Naive thymus-derived CD4-positive, alpha-beta T cell (primary cell): Measurements from ENCODE around the gene ADNP2. TPM values are rescaled to one million over a fixed set of nuclear protein-coding genes. Genes with fewer than 3 reads are reported as not detected.

Source experiments
- ATAC-seq: fragments of 150-1000 bp; cut with Tn5 transposase; 2 replicates; pipeline ENCODE4 v1.10.0; 2021; ENCODE audit warnings: mild to moderate bottlenecking, moderate library complexity
- CTCF ChIA-PET: fragments of 350-600 bp; sonication (Branson Sonifier 250); formaldehyde crosslinking; loops from one replicate; lab custom pipeline; 2021; ENCODE audit warnings: antibody characterized with exemption; lab: Charles Lee
- POLR2A ChIA-PET: fragments of 350-600 bp; sonication (Branson Sonifier 250); formaldehyde crosslinking; loops from one replicate; lab custom pipeline; 2021; ENCODE audit warnings: antibody characterized with exemption, inconsistent platforms; lab: Charles Lee
- DNase-seq, 9 donors: peaks; one replicate each; pipeline versions ENCODE4 v3.0.0 to v3.0.0-alpha.2; 2020 to 2022; ENCODE audit warnings: mixed read lengths in 1 of 9
- H3K27ac ChIP-seq: one replicate; pipeline ENCODE4 v1.7.0; 2013; ENCODE audit warnings: mild to moderate bottlenecking, low read depth, low read length, moderate library complexity
- H3K27me3 ChIP-seq, 2 donors: one replicate each; pipeline ENCODE4 v1.7.0; 2013; ENCODE audit warnings: low read length in 2 of 2, mild to moderate bottlenecking in 2 of 2, moderate library complexity in 2 of 2; ENCODE audit not compliant: control insufficient read depth in 2 of 2, insufficient read depth in 2 of 2
- H3K36me3 ChIP-seq, 3 experiments: 1 replicate in 2 of 3; 2 replicates in 1 of 3; pipeline ENCODE4 v1.7.0; 2013; ENCODE audit warnings: low read length in 3 of 3, mild to moderate bottlenecking in 3 of 3, moderate library complexity in 1 of 3; ENCODE audit not compliant: insufficient read depth in 3 of 3, control insufficient read depth in 2 of 3
- H3K4me1 ChIP-seq, 2 donors: one replicate each; pipeline ENCODE4 v1.7.0; 2013; ENCODE audit warnings: low read length in 2 of 2, mild to moderate bottlenecking in 2 of 2, moderate library complexity in 1 of 2; ENCODE audit not compliant: control insufficient read depth in 2 of 2, insufficient read depth in 2 of 2
- H3K4me3 ChIP-seq: 2 replicates; pipeline ENCODE4 v1.7.0; 2013; ENCODE audit warnings: mild to moderate bottlenecking, low read length
- H3K9me3 ChIP-seq, 3 experiments: 1 replicate in 2 of 3; 2 replicates in 1 of 3; pipeline ENCODE4 v1.7.0; 2013; ENCODE audit warnings: low read length in 3 of 3; ENCODE audit not compliant: control insufficient read depth in 2 of 3
- H3K27ac Mint-ChIP-seq, 9 donors: one replicate each; pipeline ENCODE4 v1.8.0; 2020 to 2022; ENCODE audit warnings: mixed read lengths in 9 of 9, mild to moderate bottlenecking in 8 of 9, moderate library complexity in 5 of 9, inconsistent platforms in 2 of 9
- H3K27me3 Mint-ChIP-seq, 5 donors: one replicate each; pipeline ENCODE4 v1.8.0; 2021 to 2022; ENCODE audit warnings: mixed read lengths in 5 of 5, mild to moderate bottlenecking in 1 of 5
- H3K36me3 Mint-ChIP-seq, 5 donors: one replicate each; pipeline ENCODE4 v1.8.0; 2020 to 2022; ENCODE audit warnings: mixed read lengths in 5 of 5, mild to moderate bottlenecking in 3 of 5, inconsistent platforms in 1 of 5
- H3K4me1 Mint-ChIP-seq, 7 donors: one replicate each; pipeline ENCODE4 v1.8.0; 2020 to 2022; ENCODE audit warnings: mixed read lengths in 7 of 7, mild to moderate bottlenecking in 3 of 7, inconsistent platforms in 1 of 7
- H3K4me3 Mint-ChIP-seq, 10 donors: one replicate each; pipeline ENCODE4 v1.8.0; 2020 to 2022; ENCODE audit warnings: mild to moderate bottlenecking in 10 of 10, mixed read lengths in 10 of 10, moderate library complexity in 6 of 10, inconsistent platforms in 2 of 10
- H3K9me3 Mint-ChIP-seq, 11 donors: one replicate each; pipeline ENCODE4 v1.8.0; 2020 to 2022; ENCODE audit warnings: mixed read lengths in 11 of 11, mild to moderate bottlenecking in 4 of 11, inconsistent platforms in 1 of 11, moderate library complexity in 1 of 11
- intact Hi-C, 2 donors: fragments of 100-400 bp; cut with micrococcal nuclease; formaldehyde crosslinking; loops; one replicate each; pipeline ENCODE4 v1.15.1; 2023
- polyA plus RNA-seq, 2 donors: library from polyadenylated mRNA; unstranded; fragments of 300-500 nt; fragmentation: Illumina TruSeq; gene quantifications; one replicate each; pipeline ENCODE4 v1.2.3, GENCODE V29; 2021
- total RNA-seq, 6 experiments: library from RNA in 5 of 6; stranded (reverse) in 5 of 6; gene quantifications; 1 replicate in 5 of 6; 2 replicates in 1 of 6; pipeline ENCODE4 v1.2.3 and lab custom pipeline; 2021 to 2026

ADNP2 gene
- total and polyA plus RNA-seq, 7 experiments from 2014 or later: 10.3 to 41.4 (median 22.1) TPM

DNA sequence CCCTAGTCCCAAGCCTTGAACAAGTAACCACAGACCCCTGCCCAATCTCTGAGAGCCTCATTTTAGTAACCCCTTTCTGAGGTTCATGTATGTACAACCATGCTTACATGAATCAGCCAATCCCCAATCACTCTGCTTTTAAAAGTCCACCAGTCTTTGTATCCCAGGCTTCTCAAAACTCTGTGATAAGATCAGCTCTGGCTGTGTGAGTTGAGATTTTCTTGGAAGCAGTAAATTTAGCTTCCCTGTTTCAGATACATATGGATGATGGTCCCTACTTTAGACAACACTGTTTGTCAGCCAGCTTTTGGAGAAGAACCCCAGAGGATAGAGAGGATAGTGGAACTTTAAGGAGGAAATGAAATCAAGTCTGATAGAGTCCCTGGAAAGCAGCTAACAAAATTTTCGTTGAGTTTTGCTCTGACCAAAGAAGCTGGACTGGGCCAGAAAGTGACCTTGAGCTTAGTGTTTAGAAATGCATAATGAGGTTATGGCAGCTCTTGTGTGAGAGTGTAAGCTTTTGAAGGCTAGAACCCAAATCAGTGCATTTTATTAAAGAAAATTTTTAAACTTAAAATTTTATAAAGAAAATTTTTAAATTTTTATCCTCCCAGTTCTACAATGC, 3.7 kb downstream of the ADNP2 start:
- no peak overlapping the region for H3K4me3 ChIP-seq
- H3K9me3 ChIP-seq: no peaks in the 10 kb centered on the region
- ATAC-seq (no peak), DNase-seq (no peak)
- peaks cover 0 to 18% (median 15%) of the 10 kb centered on the region in 5 donors for H3K36me3 Mint-ChIP-seq
- H3K27me3 Mint-ChIP-seq: no peaks in the 10 kb centered on the region
- peaks cover 33 to 81% (median 65%) of the 10 kb centered on the region in 7 donors for H3K4me1 Mint-ChIP-seq
- ChIA-PET CTCF (no interaction called here), POLR2A (interaction anchor here (0.9 kb wide), 1 partner anchor 78 kb away, joined by 3 read pairs; the partner anchor contains the start of gene RBFA)
- peak overlapping the region in 1 of 10 donors; percentile 33 for H3K4me3 Mint-ChIP-seq
- no peaks in the 10 kb centered on the region for H3K36me3 ChIP-seq
- H3K9me3 Mint-ChIP-seq: peaks cover 0 to 1% (median 0%) of the 10 kb centered on the region in 11 donors
- H3K27ac Mint-ChIP-seq: peak overlapping the region in 1 of 9 donors; percentile 71
- intact Hi-C loops: no loop called here
- H3K27ac ChIP-seq: no peak overlapping the region
- H3K27me3 ChIP-seq: no peaks in the 10 kb centered on the region
- peaks cover 19 to 21% of the 10 kb centered on the region in 2 donors for H3K4me1 ChIP-seq

DNA sequence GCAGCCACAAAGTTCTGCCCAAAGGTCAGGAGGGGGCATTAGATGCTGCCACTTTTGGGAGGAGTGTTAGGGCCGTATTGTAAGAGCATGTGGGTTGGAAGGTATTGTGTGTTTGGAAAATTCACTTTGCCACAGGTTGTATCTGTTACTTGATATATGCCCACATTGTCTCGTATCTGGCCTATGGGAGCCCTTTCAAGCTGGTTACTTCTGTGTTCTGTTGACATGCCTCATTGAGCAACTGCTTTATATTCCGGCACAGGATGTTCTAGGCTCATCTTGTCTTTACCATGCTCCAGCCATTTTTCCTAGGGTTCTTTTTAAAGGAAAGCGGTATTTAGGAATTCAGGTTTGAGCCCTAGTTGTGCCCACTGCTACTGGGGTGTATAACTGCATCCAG, 6.0 kb downstream of the ADNP2 start:
- ATAC-seq: no peak
- no peak for DNase-seq
- intact Hi-C loops: no loop called here
- no peak overlapping the region for H3K4me3 ChIP-seq
- POLR2A ChIA-PET: no interaction called here
- no peaks in the 10 kb centered on the region for H3K27me3 ChIP-seq
- peaks cover 4 to 37% (median 29%) of the 10 kb centered on the region in 5 donors for H3K36me3 Mint-ChIP-seq
- H3K27ac Mint-ChIP-seq: no peak overlapping the region
- no peaks in the 10 kb centered on the region for H3K9me3 ChIP-seq
- peaks cover 33 to 72% (median 55%) of the 10 kb centered on the region in 7 donors for H3K4me1 Mint-ChIP-seq
- peak overlapping the region in 2 of 10 donors; percentile 1 to 37 for H3K4me3 Mint-ChIP-seq
- no peak overlapping the region for H3K27ac ChIP-seq
- H3K36me3 ChIP-seq: peaks cover 0 to 17% (median 0%) of the 10 kb centered on the region in 3 experiments
- peaks cover 0 to 1% (median 0%) of the 10 kb centered on the region in 11 donors for H3K9me3 Mint-ChIP-seq
- H3K4me1 ChIP-seq: peaks cover 12 to 19% of the 10 kb centered on the region in 2 donors
- CTCF ChIA-PET: no interaction called here
- H3K27me3 Mint-ChIP-seq: no peaks in the 10 kb centered on the region

DNA sequence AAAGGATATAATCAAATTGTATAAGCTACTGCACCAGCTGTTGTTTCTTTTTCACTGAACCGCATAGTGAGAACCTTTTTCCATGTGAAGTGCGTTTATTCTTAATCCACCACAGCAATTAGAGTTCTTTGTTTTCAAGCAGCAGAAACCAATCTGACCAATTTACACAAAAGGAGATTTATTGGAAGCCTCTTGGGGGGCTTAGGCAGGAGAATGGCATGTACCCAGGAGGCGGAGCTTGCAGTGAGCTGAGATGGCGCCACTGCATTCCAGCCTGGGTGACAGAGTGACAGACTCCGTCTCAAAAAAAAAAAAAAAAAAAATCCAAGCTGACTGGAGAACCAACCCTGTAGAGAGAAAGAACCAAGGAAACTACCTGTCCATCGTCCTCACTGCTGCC, 10.0 kb downstream of the ADNP2 start:
- no peaks in the 10 kb centered on the region for H3K9me3 ChIP-seq
- H3K27ac ChIP-seq: no peak overlapping the region
- Mint-ChIP-seq H3K36me3 (peaks cover 4 to 61% (median 45%) of the 10 kb centered on the region in 5 donors), H3K9me3 (no peaks in the 10 kb centered on the region), H3K27ac (no peak overlapping the region), H3K27me3 (no peaks in the 10 kb centered on the region), H3K4me1 (peaks cover 20 to 63% (median 50%) of the 10 kb centered on the region in 7 donors), H3K4me3 (no peak overlapping the region)
- POLR2A ChIA-PET: no interaction called here
- ATAC-seq (no peak), DNase-seq (no peak)
- CTCF ChIA-PET: no interaction called here
- peaks cover 0 to 23% (median 0%) of the 10 kb centered on the region in 3 experiments for H3K36me3 ChIP-seq
- H3K4me3 ChIP-seq: no peak overlapping the region
- intact Hi-C loops: no loop called here
- H3K4me1 ChIP-seq: peaks cover 0 to 7% of the 10 kb centered on the region in 2 donors
- H3K27me3 ChIP-seq: no peaks in the 10 kb centered on the region

DNA sequence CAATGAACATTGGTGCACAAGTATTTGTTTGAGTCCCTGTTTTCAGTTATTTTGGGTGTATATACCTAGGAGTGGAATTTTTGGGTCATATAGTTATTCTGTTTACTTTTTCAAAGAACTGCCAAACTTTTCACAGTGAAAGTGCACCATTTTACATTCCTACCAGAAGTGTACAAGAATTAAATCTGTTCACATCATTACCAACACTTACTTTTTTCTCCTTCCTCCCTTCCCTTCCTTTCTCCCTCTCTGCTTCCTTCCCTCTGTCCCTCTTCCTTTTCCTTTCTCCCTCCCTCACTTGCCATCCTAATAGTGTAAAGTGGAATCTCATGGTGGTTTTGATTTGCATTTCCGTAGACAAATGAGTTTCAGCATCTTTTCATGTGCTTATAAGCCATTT, 11.9 kb downstream of the ADNP2 start:
- ATAC-seq: no peak
- Mint-ChIP-seq H3K27ac (peak overlapping the region in 1 of 9 donors; percentile 64), H3K9me3 (no peaks in the 10 kb centered on the region), H3K27me3 (no peaks in the 10 kb centered on the region), H3K36me3 (peaks cover 4 to 68% (median 50%) of the 10 kb centered on the region in 5 donors), H3K4me3 (no peak overlapping the region), H3K4me1 (peaks cover 14 to 53% (median 40%) of the 10 kb centered on the region in 7 donors)
- DNase-seq: no peak
- intact Hi-C loops: no loop called here
- CTCF ChIA-PET: interaction anchor here (0.7 kb wide), 1 partner anchor 30 kb away, joined by 3 read pairs; no protein-coding TSS in a partner anchor
- no peaks in the 10 kb centered on the region for H3K9me3 ChIP-seq
- no peaks in the 10 kb centered on the region for H3K4me1 ChIP-seq
- H3K4me3 ChIP-seq: no peak overlapping the region
- H3K27me3 ChIP-seq: no peaks in the 10 kb centered on the region
- H3K36me3 ChIP-seq: peaks cover 0 to 23% (median 0%) of the 10 kb centered on the region in 3 experiments
- POLR2A ChIA-PET: no interaction called here
- H3K27ac ChIP-seq: no peak overlapping the region

DNA sequence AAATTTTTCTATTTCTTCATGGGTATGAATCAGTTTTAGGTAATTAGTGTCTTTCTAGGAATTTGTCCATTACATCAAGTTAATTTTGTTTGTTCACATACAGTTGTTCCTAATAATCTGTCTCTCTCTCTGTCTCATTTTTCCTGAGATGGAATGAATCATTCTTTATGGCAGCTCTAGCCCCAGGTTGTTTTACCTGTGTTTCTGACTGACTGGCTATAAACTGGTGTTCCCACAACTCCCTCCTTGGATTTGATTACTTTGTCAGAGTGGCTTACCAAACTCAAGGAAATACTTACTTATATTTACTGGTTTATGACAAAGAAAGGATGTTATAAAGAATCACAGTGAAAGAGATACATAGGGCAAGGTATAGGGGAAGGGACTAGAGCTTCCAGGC, 15.1 kb downstream of the ADNP2 start:
- ChIA-PET CTCF (interaction anchor here (0.6 kb wide), 1 partner anchor 283 kb away, joined by 3 read pairs; no protein-coding TSS in a partner anchor), POLR2A (no interaction called here)
- Mint-ChIP-seq H3K4me1 (peaks cover 18 to 53% (median 47%) of the 10 kb centered on the region in 7 donors), H3K27ac (no peak overlapping the region), H3K36me3 (peaks cover 0 to 63% (median 46%) of the 10 kb centered on the region in 5 donors), H3K27me3 (no peaks in the 10 kb centered on the region), H3K9me3 (peaks cover 0 to 6% (median 0%) of the 10 kb centered on the region in 11 donors), H3K4me3 (no peak overlapping the region)
- no peaks in the 10 kb centered on the region for H3K9me3 ChIP-seq
- ATAC-seq (no peak), DNase-seq (no peak)
- intact Hi-C loops: no loop called here
- H3K36me3 ChIP-seq: peaks cover 0 to 14% (median 0%) of the 10 kb centered on the region in 3 experiments
- no peak overlapping the region for H3K27ac ChIP-seq
- peaks cover 5 to 6% of the 10 kb centered on the region in 2 donors for H3K4me1 ChIP-seq
- no peaks in the 10 kb centered on the region for H3K27me3 ChIP-seq
- no peak overlapping the region for H3K4me3 ChIP-seq

DNA sequence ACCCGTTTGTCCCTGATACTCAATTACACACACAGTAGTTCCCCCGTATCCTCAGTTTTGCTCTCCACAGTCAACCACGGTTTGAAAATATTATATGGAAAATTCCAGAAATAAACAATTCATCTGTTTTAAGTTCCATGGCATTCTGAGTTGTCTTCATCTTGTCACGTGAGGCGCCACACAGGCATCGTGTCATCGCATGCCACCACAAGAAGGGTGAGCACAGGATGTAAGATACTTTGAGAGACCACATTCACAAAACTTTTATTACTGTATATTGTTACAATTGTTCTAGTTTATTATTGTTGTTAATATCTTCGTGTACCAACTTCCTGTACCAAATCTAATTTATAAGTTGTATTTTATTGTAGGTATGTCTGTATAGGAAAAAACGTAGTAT, 17.7 kb downstream of the ADNP2 start:
- Mint-ChIP-seq H3K4me1 (peaks cover 26 to 65% (median 59%) of the 10 kb centered on the region in 7 donors), H3K36me3 (peaks cover 3 to 58% (median 32%) of the 10 kb centered on the region in 5 donors), H3K4me3 (peak overlapping the region in 8 of 10 donors; percentile 3 to 64 (median 43)), H3K27me3 (no peaks in the 10 kb centered on the region), H3K27ac (peak overlapping the region in 4 of 9 donors; percentile 60 to 89 (median 76)), H3K9me3 (peaks cover 0 to 6% (median 0%) of the 10 kb centered on the region in 11 donors)
- peaks cover 5 to 6% of the 10 kb centered on the region in 2 donors for H3K4me1 ChIP-seq
- POLR2A ChIA-PET: no interaction called here
- CTCF ChIA-PET: no interaction called here
- peak in 5 of 9 donors; percentile 18 to 43 (median 31) for DNase-seq
- no peaks in the 10 kb centered on the region for H3K9me3 ChIP-seq
- intact Hi-C loops: no loop called here
- no peaks in the 10 kb centered on the region for H3K27me3 ChIP-seq
- peaks cover 0 to 4% (median 0%) of the 10 kb centered on the region in 3 experiments for H3K36me3 ChIP-seq
- no peak overlapping the region for H3K27ac ChIP-seq
- peak; percentile 60 for ATAC-seq
- H3K4me3 ChIP-seq: no peak overlapping the region
